Measurements from ENCODE around the gene NSUN6.

The NSUN6 gene

GRCh38 chr10:18620856-18621255 is 30.5 kb downstream of the NSUN6 start:
- CTCF ChIA-PET: no interaction called here
- TF ChIP-seq SUZ12 (IDR thresholded peaks at IDR 0.05) (no peak), BHLHE40 (IDR thresholded peaks at IDR 0.05; ENCODE audit: borderline replicate concordance) (no peak), NFRKB (IDR thresholded peaks at IDR 0.05) (no peak), ARNT (IDR thresholded peaks at IDR 0.05) (no peak), FOXK2 (IDR thresholded peaks at IDR 0.05) (no peak), TARDBP (IDR thresholded peaks at IDR 0.05) (no peak), L3MBTL2 (conservative IDR thresholded peaks at IDR 0.05) (no peak), HDGF (IDR thresholded peaks at IDR 0.05; ENCODE audit: borderline replicate concordance) (no peak), LEF1 (IDR thresholded peaks at IDR 0.05; ENCODE audit: borderline replicate concordance) (no peak)
- POLR2A ChIA-PET: interaction anchor here (1.2 kb wide), 1 partner anchor 38 kb away, joined by 3 read pairs; the partner anchor contains the start of gene ARL5B
- DNase-seq (ENCODE audit: extremely low spot score): no peak

- no peak for DNase-seq (ENCODE audit: extremely low spot score)
- ChIA-PET POLR2A (interaction anchor here (0.9 kb wide), 1 partner anchor 9 kb away, joined by 3 read pairs; no protein-coding TSS in a partner anchor), CTCF (no interaction called here)
- TF ChIP-seq FOXK2 (IDR thresholded peaks at IDR 0.05): no peak
- TF ChIP-seq HDGF (IDR thresholded peaks at IDR 0.05; ENCODE audit: borderline replicate concordance): no peak
- TF ChIP-seq LEF1 (IDR thresholded peaks at IDR 0.05; ENCODE audit: borderline replicate concordance): no peak
- no peak for TF ChIP-seq PKNOX1 (IDR thresholded peaks at IDR 0.05)
- no peak for TF ChIP-seq ZNF384 (IDR thresholded peaks at IDR 0.05)
- TF ChIP-seq TARDBP (IDR thresholded peaks at IDR 0.05): no peak
- no peak for TF ChIP-seq SP1 (IDR thresholded peaks at IDR 0.05)
- no peak for TF ChIP-seq ARNT (IDR thresholded peaks at IDR 0.05)
- TF ChIP-seq FOXA1 (IDR thresholded peaks at IDR 0.05): no peak
- TF ChIP-seq FOXM1 (IDR thresholded peaks at IDR 0.05; ENCODE audit: borderline replicate concordance): no peak
- TF ChIP-seq ELF4 (IDR thresholded peaks at IDR 0.05): no peak
- TF ChIP-seq CTBP1 (IDR thresholded peaks at IDR 0.05; ENCODE audit: borderline replicate concordance): no peak
- no peak for TF ChIP-seq L3MBTL2 (conservative IDR thresholded peaks at IDR 0.05)
- no peak for TF ChIP-seq NFRKB (IDR thresholded peaks at IDR 0.05)
- TF ChIP-seq BHLHE40 (IDR thresholded peaks at IDR 0.05; ENCODE audit: borderline replicate concordance): no peak
- no peak for TF ChIP-seq SUZ12 (IDR thresholded peaks at IDR 0.05)
Observed at GRCh38 chr10:18619016-18619415, 32.4 kb downstream of the NSUN6 start.

- CTCF ChIA-PET: interaction anchor here (0.7 kb wide), 1 partner anchor 69 kb away, joined by 4 read pairs; no protein-coding TSS in a partner anchor
- DNase-seq (ENCODE audit: extremely low spot score): no peak
- TF ChIP-seq FOXM1 (IDR thresholded peaks at IDR 0.05; ENCODE audit: borderline replicate concordance) (no peak), PKNOX1 (IDR thresholded peaks at IDR 0.05) (no peak), ZNF384 (IDR thresholded peaks at IDR 0.05) (no peak)
- POLR2A ChIA-PET: no interaction called here
Observed at GRCh38 chr10:18616337-18616736, 35.0 kb downstream of the NSUN6 start.

GRCh38 chr10:18615618-18616017 is 35.8 kb downstream of the NSUN6 start:
- TF ChIP-seq FOXA1 (IDR thresholded peaks at IDR 0.05): no peak
- TF ChIP-seq TARDBP (IDR thresholded peaks at IDR 0.05): no peak
- no peak for TF ChIP-seq PKNOX1 (IDR thresholded peaks at IDR 0.05)
- TF ChIP-seq BHLHE40 (IDR thresholded peaks at IDR 0.05; ENCODE audit: borderline replicate concordance): no peak
- no peak for TF ChIP-seq SUZ12 (IDR thresholded peaks at IDR 0.05)
- TF ChIP-seq NFRKB (IDR thresholded peaks at IDR 0.05): no peak
- TF ChIP-seq ARNT (IDR thresholded peaks at IDR 0.05): no peak
- POLR2A ChIA-PET: no interaction called here
- CTCF ChIA-PET: no interaction called here
- DNase-seq (ENCODE audit: extremely low spot score): no peak

GRCh38 chr10:18611168-18611567 is 40.2 kb downstream of the NSUN6 start:
- POLR2A ChIA-PET: no interaction called here
- TF ChIP-seq BHLHE40 (IDR thresholded peaks at IDR 0.05; ENCODE audit: borderline replicate concordance) (no peak), FOXM1 (IDR thresholded peaks at IDR 0.05; ENCODE audit: borderline replicate concordance) (no peak), TARDBP (IDR thresholded peaks at IDR 0.05) (no peak), HDGF (IDR thresholded peaks at IDR 0.05; ENCODE audit: borderline replicate concordance) (no peak), ARNT (IDR thresholded peaks at IDR 0.05) (no peak), CTBP1 (IDR thresholded peaks at IDR 0.05; ENCODE audit: borderline replicate concordance) (no peak), FOXK2 (IDR thresholded peaks at IDR 0.05) (no peak), SP1 (IDR thresholded peaks at IDR 0.05) (no peak), NFRKB (IDR thresholded peaks at IDR 0.05) (no peak), FOXA1 (IDR thresholded peaks at IDR 0.05) (no peak), SUZ12 (IDR thresholded peaks at IDR 0.05) (no peak), L3MBTL2 (conservative IDR thresholded peaks at IDR 0.05) (no peak), ZNF384 (IDR thresholded peaks at IDR 0.05) (no peak), LEF1 (IDR thresholded peaks at IDR 0.05; ENCODE audit: borderline replicate concordance) (no peak), PKNOX1 (IDR thresholded peaks at IDR 0.05) (no peak), ELF4 (IDR thresholded peaks at IDR 0.05) (no peak)

GRCh38 chr10:18610517-18610916 is 40.9 kb downstream of the NSUN6 start:
- no peak for DNase-seq (ENCODE audit: extremely low spot score)
- ChIA-PET POLR2A (no interaction called here), CTCF (no interaction called here)
- TF ChIP-seq ARNT (IDR thresholded peaks at IDR 0.05): no peak
- no peak for TF ChIP-seq TARDBP (IDR thresholded peaks at IDR 0.05)
- TF ChIP-seq FOXM1 (IDR thresholded peaks at IDR 0.05; ENCODE audit: borderline replicate concordance): no peak
- TF ChIP-seq CTBP1 (IDR thresholded peaks at IDR 0.05; ENCODE audit: borderline replicate concordance): no peak
- TF ChIP-seq SP1 (IDR thresholded peaks at IDR 0.05): no peak
- no peak for TF ChIP-seq FOXK2 (IDR thresholded peaks at IDR 0.05)
- TF ChIP-seq FOXA1 (IDR thresholded peaks at IDR 0.05): no peak
- TF ChIP-seq ZNF384 (IDR thresholded peaks at IDR 0.05): no peak
- TF ChIP-seq PKNOX1 (IDR thresholded peaks at IDR 0.05): no peak
- TF ChIP-seq LEF1 (IDR thresholded peaks at IDR 0.05; ENCODE audit: borderline replicate concordance): no peak
- no peak for TF ChIP-seq ELF4 (IDR thresholded peaks at IDR 0.05)

More at GRCh38 chr10:18611168-18611567, 40.2 kb downstream of the NSUN6 start:
- DNase-seq (ENCODE audit: extremely low spot score): no peak
- CTCF ChIA-PET: no interaction called here
